K562 (cell line): Measurements from ENCODE around the gene TGM5. TPM values are rescaled to one million over a fixed set of nuclear protein-coding genes. Genes with fewer than 3 reads are reported as not detected.
A peak's percentile ranks its signal among the peaks of the same experiment; 100 is the strongest.

Experiments
- GMEB1 ChIP-seq: fragments of 250-450 bp; sonication (Bioruptor Pico); IDR thresholded peaks from 2 replicates; pipeline ENCODE4 v1.4.0; 2020; ENCODE audit warnings: mild to moderate bottlenecking
- KAT8 ChIP-seq: fragments of 450-650 bp; IDR thresholded peaks from 2 replicates; pipeline ENCODE4 v1.6.1; 2016; ENCODE audit warnings: low read depth, mild to moderate bottlenecking
- MCM3 ChIP-seq: fragments of 450-650 bp; IDR thresholded peaks from 2 replicates; pipeline ENCODE4 v1.6.1; 2016
- MTF1 ChIP-seq: fragments of 250-450 bp; sonication (Bioruptor Pico); IDR thresholded peaks from 2 replicates; pipeline ENCODE4 v1.9.0; 2021; ENCODE audit warnings: moderate library complexity, mild to moderate bottlenecking, inconsistent platforms, borderline replicate concordance
- POLR2G ChIP-seq: fragments of 200-400 bp; formaldehyde crosslinking; IDR thresholded peaks from 2 replicates; pipeline ENCODE4 v1.6.1; 2017; ENCODE audit warnings: low read depth, mild to moderate bottlenecking, antibody characterized with exemption, low read length, moderate library complexity
- RAD51 ChIP-seq: fragments of 450-650 bp; IDR thresholded peaks from 2 replicates; pipeline ENCODE4 v1.7.1; 2016; ENCODE audit warnings: low read depth, mild to moderate bottlenecking, borderline replicate concordance
- RBM22 ChIP-seq: fragments of 200-400 bp; formaldehyde crosslinking; IDR thresholded peaks from 2 replicates; pipeline ENCODE4 v1.6.1; 2018; ENCODE audit warnings: low read length, low read depth; ENCODE audit not compliant: poor library complexity, severe bottlenecking
- RFX1 ChIP-seq: fragments of 450-650 bp; IDR thresholded peaks from 2 replicates; pipeline ENCODE4 v1.6.1; 2016; ENCODE audit warnings: mild to moderate bottlenecking, moderate library complexity
- SETDB1 ChIP-seq: IDR thresholded peaks from one replicate; pipeline ENCODE4 v1.6.1; 2012; ENCODE audit warnings: low read length, control low read depth, inconsistent platforms
- SMAD2 ChIP-seq: fragments of 150-350 bp; IDR thresholded peaks from 2 replicates; pipeline ENCODE4 v1.6.1; 2014; ENCODE audit warnings: low read depth, mild to moderate bottlenecking, low read length
- SNIP1 ChIP-seq: fragments of 450-650 bp; IDR thresholded peaks from 2 replicates; pipeline ENCODE4 v1.7.1; 2017; ENCODE audit warnings: low read depth, mild to moderate bottlenecking
- TFAM ChIP-seq: fragments of 250-450 bp; sonication (Bioruptor Pico); conservative IDR thresholded peaks from 2 replicates; pipeline ENCODE4 v1.5.0; 2021; ENCODE audit warnings: mild to moderate bottlenecking, moderate library complexity
- ZNF277 ChIP-seq: fragments of 250-450 bp; sonication (Bioruptor Pico); IDR thresholded peaks from 2 replicates; pipeline ENCODE4 v1.8.0; 2022; ENCODE audit warnings: inconsistent platforms, mild to moderate bottlenecking, moderate library complexity, borderline replicate concordance
- ZNF830 ChIP-seq: fragments of 250-450 bp; sonication (Bioruptor Pico); IDR thresholded peaks from 2 replicates; pipeline ENCODE4 v1.5.0; 2021; ENCODE audit warnings: mild to moderate bottlenecking
- polyA plus RNA-seq, 8 experiments: library from polyadenylated mRNA; depleted of rRNA in 4 of 8; stranded (reverse) in 5 of 8; unstranded in 3 of 8; fragments of >200 nt; fragmentation: Nextera tagmentation in 2 of 8; fragmentation: Illumina TruSeq in 1 of 8; extraction: Ambion mirVana in 2 of 8; extraction: Trizol in 1 of 8; gene quantifications; 2 replicates each; pipeline versions ENCODE4 v1.2.1 to v1.2.3, GENCODE V29; 2011 to 2014; ENCODE audit warnings: inconsistent platforms in 1 of 8, missing spikeins in 1 of 8
- total RNA-seq, 7 experiments: library from RNA; depleted of rRNA in 6 of 7; stranded (reverse); fragments of >200 nt in 6 of 7; fragmentation: Illumina TruSeq in 2 of 7; extraction: Trizol in 2 of 7; gene quantifications; 2 replicates each; pipeline versions ENCODE4 v1.2.1 to v1.2.3, GENCODE V29; 2011 to 2021; ENCODE audit warnings: low replicate concordance in 1 of 7

TGM5 gene
- total and polyA plus RNA-seq, 9 of the 15 experiments (the other 6 are each of a cell fraction or from before 2014, with no cell fraction given), result 0.03 to 0.10 (median 0.07) TPM; not detected in 6

DNA sequence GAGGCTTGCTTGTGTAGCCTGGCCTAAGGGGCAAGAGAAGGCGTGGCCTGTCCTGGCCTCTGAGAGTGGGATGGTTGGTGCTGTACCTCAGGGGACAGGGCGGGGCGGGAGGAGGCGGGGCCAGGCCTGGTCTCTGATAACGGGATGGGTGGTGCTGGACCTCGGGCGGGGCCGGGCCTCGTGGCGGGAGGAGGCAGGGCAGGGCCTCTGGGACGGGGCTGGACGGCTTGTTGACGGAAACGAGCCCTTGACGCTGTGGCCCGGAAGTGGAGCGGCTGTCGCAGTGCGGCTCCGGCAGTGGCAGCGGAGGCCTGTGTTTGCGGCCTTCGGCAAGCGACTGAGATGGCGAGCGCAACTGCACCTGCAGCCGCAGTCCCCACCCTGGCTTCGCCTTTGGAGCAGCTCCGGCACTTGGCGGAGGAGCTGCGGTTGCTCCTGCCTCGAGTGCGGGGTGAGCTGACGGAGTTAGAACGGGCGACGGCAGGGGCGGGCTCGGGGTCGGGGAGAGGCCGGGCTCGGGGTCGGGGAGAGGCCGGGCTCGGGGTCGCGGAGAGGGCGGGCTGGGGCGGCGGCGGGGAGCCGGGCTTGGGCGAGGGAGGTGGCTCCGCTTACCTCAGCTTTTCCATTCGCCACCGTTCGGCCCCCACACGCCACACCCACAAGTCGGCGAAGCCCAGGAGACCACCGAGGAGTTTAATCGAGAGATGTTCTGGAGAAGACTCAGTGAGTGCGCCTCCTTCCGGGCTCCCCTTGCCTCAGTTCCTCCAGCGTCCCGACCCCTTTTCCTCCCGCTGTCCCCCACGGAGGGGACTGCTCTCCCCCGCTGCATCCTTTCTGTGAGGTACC, 81.3 kb downstream of the TGM5 start, which contains the start of gene CCNDBP1 (continued):
- TF ChIP-seq MTF1 (CRISPR knock-in tag) (no peak), TFAM (CRISPR knock-in tag) (no peak), RAD51 (no peak; the same call in 1 of the 2 replicates), KAT8 (no peak), POLR2G (peak; percentile 99), SNIP1 (no peak), ZNF277 (CRISPR knock-in tag) (no peak), GMEB1 (peak; percentile 67), RBM22 (peak; percentile 71), ZNF830 (CRISPR knock-in tag) (0 out of 2 replicates have a peak, but pooled peaks have one; percentile 35), MCM3 (no peak), SMAD2 (no peak), RFX1 (no peak), SETDB1 (no peak)
